Activated gamma-delta T cell treated with anti-CD3 and anti-CD28 coated beads, Interleukin-2, amount 50 U/mL, for 16 hours (primary cell): ENCODE results near the gene MZT2B.
"Not testable (repeated sequence)": the region's sequence is repeated elsewhere in the genome, so short reads cannot be mapped to it uniquely, and the experiment has no call there.

Source experiments
- DNase-seq: peaks from one replicate; pipeline ENCODE4 v3.0.0-alpha.2; 2020; ENCODE audit warnings: low read depth

Gene MZT2B

DNA sequence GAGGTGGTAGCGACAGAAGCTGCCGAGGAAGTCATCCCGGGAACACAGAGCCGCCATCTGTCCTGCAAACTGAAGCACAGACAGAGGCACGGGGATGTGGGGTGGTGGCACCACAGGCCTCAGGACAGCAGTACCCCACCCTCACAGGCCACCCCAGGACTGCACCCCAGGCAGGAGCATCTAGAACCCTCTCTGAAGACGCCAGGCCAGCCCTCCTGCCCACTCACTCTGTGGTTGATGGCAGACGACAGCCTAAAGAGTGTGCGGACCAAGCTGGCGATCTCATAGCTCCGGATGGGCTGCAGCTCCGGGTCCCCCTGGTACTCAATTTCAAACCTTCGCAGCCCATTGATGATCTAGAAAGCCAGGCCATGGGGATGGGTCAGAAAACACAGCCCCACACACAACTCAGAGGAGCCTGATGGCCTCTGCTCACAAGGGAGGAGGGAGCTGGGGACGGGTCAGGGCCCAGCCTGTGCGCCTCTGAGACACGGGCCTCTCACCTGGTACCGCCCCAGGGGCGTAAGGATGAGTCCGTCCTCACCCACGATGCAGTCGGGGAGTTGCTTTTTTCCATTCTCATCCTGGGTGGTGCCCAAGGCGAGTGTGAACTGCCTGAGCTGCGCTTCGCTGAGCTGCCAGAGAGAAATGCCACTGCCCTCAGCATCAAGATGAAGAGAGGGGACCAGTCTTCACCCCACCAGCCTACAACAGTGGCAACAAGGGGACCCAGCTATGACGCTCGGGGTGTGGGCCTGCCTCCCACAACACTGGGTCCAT is 29.1 kb upstream of the MZT2B start:
- no peak for DNase-seq

DNA sequence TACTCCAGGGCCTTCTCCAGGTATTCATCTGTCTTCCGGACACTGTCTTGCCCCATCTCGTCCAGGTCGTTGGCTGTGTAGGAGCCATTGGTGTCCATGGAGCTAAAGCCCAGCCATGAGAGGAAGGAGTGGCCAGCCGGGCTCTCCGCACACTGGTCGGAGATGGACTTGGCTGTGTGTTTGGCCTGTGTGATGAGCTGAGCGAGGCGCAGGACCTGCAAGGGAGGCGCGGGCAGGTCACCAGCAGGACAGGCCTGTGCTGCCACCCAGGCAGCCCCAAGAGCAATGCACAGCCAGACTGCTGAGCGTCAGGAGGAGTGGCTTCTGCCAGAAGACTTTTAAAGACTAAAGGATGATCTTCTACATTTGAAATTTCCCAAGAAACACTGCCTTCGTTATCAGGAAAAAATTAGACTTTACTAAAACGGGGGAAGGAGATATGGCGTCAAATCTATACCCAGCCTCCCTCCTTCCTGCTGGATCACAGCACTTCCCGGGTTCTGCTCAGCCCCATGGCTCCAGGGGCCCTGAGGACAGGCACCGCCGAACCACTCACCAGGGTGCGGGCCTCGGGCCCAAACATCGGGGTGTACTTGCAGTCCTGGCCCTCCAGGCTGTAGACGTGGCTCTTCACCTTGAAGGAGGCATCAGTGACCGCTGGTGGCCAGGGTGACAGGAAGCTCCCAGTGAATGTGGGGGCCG is 28.2 kb upstream of the MZT2B start:
- DNase-seq = not testable (repeated sequence)

DNA sequence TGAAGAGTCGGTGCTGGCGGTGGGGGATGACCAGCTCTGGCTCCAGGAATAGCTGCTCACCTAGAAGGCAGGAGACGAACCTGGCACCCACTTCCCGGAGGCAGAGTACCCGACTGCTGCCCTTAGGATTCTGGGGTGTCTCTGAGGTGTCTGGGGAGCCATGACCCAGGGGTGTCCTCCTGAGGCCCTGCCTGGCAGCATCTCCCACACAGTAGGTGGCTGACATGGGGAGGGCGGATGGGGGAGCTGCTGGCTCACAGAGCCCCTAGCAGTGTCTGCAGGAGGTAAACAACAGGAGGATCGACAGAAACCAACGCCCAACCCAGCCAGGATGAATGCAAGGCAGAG is 27.7 kb upstream of the MZT2B start:
- not testable (repeated sequence) for DNase-seq

DNA sequence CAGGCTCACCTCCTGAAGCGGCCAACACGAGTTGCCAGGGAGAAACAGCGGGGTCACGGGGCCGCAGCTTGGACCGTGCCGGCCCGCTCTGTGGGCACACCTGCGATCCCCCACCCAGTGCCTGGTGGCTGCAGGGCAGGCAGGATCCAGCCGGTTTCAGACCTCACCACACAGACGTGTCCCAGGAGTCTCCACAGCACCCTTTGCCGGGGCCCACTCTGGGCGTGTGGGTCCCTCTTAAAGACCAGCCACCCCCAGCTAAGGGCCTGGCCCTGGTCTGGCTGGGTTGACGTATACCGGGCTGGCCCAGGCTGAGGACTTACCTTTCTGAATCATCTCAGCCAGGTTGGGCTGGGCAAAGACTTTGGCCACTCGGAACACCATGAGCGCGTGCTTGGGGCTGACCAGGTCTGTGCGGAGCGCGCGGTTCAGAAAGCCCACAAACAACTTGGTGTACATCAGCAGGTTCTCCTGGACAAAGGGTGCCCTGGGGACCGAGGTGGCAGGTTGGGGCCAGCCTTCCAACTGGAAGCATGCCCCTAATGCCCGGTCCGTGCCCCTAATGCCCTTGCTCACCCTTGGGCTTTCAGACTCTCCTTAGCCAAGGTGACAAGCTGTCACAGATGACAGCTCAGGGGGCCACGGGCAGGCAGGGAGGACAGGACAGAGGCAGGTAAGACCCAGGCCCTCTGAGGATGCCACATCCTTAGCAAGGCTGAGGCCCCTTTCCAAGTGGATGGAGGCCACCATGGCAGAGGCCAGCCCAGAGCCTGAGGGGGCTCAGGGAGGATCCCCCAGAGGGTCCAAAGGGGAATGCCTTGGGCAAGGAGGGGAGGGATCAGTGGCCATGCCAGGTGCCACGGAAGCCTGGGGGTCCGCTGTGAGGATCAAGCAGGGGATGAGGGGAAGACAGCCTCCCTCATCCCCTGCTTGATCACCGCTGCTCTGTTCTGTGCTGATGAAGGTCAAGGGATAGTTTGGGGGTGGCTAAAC is 27.0 kb upstream of the MZT2B start:
- no peak for DNase-seq

DNA sequence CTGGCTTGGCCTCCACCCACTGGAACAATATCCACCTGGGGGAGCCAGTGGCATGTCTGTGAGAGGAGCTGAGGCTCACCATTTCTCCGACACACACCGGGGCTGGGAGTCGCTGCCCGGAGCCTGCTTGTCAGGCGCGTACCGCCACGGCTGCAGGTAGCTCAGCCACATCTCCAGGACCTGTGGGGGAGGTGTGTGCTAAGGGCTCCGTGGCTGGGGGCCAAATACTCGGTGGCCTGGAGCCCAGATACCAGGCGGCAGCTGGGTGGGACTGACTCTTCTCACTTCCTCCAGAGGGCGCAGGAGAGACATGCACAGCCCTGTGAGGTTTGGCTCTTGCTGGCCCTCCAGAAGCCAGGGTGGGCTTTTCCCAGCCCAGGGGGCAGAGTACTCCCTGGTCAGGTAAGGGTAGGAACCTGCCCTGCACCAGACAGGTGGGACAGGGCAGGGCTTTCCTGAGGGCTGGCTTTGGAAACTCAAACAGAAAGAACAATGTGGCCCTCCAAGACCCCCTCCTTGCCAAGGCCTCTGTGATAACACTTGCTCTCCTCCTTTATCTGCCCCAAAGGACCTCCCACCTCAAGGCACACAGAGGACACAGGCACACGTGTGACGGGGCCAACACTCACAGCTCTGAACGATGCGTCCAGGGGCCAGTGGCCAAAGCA is 26.0 kb upstream of the MZT2B start:
- not testable (repeated sequence) for DNase-seq

DNA sequence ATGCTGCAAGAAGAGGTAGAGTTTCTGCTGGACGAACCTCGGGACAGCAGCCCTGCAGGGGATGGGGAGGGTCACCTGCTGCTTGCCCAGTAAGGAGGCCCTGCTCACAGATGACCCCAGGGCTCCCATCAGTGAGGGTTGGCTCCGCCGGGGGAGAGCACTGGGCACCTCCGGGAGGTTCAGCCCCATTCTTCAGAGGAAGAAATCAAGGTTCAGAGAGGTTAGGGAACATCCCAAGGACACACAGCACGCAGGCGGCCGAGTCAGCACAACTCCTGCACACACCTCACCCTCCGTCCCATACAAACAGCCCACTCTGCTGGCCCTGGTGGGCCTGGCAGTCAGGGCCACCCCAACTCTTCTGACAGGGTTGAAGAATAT is 25.4 kb upstream of the MZT2B start:
- no peak for DNase-seq

DNA sequence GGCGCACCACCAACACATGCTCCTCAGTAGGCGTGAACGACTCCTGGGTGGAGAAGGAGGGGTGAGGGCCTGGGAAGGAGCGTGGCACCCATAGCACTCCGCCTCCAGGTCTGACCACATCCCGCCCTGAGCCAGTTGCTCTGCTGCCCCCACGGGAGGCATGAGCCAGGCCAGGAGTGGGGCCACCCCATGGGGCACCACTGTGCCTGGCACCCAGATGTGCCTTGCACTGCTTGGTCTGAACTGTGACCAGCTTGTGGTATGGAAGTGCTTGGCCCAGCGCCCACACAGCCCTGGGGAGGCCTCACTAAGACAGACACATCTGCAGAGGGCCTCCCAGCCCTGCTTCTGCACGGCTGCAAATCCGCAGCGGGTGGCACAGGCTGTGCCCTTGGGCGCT is 24.7 kb upstream of the MZT2B start:
- not testable (repeated sequence) for DNase-seq

DNA sequence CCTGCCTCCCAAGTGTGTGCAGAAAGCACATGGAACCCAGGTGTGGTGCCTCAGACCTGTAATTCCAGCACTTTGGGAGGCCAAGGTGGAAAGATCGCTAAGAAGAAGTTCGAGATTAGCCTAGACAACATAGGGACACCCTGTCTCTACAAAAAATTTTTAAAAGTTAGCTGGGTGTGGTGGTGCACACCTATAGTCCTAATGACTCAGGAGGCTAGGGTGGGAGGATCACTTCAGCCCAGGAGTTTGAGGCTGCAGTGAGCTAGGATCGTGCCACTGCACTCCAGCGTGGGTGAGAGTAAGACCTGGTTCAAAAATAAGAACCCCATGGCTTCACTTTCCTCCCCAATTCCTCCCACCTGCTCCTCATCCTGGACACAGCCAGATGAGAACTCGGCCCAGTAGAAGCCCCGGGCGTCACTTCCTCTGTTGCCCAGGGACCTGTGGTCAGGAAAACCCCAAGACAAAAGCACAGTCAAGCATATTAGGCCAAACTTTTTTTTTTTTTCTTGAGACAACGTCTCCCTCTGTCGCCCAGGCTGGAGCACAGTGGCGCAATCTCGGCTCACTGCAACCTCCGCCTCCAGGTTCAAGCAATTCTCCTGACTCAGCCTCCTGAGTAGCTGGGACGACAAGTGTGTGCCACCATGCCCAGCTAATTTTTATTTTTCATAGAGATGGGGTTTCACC is 24.1 kb upstream of the MZT2B start:
- not testable (repeated sequence) for DNase-seq

DNA sequence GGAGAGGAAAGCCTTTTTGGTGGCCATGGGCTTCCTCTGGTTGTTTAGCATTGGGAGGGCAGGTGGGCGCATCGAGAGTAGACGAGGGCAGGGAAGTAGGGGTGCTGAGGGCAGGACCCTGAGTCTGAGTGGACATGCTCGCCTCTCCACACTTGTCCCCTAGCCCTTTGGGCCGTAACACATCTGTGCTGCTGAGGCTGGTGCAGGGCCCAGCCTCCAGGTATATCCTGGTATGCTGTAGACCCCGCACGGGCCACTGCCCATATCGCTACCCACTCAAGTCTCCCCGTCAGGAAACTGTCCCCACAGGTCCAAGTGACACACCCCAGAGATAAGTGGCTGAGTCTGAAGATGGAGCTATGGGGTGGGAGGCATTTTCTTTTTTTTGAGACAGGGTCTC is 23.4 kb upstream of the MZT2B start:
- no peak for DNase-seq

DNA sequence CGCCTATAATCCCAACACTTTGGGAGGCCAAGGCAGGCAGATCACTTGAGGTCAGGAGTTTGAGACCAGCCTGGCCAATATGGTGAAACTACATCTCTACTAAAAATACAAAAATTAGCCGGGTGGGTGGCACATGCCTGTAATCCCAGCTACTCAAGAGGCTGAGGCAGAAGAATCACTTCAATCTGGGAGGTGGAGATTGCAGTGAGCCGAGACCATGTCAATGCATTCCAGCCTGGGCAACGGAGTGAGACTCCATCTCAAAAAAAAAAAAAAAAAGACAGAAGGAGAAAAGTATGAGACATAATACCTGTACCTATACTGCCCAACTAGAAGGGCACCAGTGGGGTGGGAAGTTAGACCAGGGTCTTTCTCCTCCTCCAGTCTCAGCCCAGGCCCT is 22.7 kb upstream of the MZT2B start:
- DNase-seq = not testable (repeated sequence)

DNA sequence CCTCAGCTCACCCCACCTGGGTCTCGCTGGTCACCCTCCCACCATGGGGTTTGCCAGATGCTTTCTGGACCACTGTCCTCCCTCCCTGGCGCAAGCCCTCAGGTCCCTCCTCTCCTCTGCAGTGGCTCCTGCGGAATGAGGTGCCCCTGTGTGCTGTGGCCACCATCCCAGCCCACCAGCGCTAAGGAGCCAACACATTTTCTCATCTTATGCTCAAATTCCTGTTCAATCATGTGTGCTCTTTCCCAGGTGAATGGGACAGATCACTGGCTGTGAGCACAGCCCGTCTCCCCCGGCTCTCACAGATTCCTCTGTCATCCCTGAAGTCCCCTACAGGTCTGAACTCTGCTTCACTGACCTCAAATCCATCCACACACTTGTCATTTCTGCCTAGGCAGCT is 21.9 kb upstream of the MZT2B start:
- DNase-seq = no peak

DNA sequence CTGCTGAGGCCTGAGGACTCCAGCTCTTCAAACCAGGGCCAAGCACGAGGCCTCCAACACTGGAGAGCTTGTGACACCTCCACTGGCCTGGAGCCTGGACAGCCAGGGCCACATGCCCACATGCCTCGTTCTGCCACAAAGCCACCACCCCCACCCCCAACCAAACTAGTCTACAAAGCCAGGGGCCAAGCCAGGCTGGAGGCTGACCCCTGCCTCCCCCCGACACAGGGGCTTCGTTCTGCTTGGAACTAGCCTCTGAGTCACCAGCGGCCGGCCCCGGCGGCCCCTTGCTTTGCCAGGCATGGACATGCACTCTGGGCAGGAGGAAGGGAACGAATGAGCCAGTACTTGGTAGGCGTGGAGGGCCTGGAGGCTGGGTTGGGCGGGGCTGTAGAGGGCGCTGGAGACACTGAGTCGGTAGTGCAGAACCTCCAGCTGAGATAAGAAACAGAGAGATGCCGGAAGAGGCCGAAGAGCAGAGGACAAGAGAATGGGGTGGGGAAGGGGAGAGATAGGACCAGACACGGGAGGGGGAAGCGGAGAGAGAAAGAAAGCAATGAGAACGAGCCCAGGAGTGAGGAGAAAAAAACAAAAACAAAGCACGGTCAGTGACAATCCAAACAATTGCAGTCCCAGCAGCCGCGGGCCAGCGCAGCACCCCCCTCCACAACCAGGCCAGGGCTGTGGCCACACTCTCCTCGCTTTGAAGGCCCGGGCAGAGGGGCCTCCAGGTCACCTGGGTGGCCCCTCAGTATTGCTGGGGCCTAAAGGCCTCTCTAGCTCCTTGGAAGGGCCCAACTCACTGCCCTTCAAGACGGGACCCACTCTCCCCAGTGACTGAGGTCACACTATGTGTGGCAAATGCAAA is 21.0 kb upstream of the MZT2B start:
- DNase-seq = not testable (repeated sequence)

DNA sequence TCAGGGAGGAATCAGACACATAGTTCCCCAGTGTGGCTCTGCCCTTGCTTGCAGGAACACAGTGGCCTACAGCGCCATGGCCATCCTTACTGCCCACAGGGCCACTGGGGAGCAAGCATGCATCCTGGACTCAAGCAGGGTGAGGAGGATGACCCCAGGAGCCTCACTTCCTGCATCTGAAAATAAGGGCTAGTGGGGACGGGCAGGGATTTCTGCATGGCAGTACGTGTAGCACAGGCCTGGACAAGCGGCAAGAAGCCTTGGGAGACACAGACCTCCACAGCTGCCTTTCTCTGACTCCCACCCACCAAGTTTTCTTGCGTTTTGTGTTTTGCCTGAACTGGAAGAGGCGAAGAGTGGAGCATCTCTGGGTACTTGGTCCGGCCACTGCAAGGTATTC is 19.6 kb upstream of the MZT2B start:
- DNase-seq = not testable (repeated sequence)

DNA sequence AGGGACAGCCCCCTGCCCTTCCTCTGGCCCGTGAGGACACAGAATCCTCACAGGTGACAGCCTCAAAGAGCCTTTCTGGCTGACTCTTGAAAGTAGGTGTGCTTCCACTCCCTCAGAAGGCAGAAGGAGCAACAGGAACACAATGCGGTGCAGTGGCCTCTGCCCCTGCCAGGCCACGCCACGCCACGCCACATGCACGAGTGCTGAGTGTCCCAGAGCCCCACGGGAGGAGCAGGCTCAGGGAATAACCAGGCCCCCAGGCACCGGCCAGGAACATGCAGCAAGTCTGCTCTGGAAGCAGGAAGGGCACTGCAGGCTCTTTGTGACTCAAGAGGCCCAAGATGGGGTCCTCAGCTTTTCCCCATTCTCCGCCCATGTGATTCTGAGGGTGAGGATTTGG is 19.1 kb upstream of the MZT2B start:
- DNase-seq = no peak

DNA sequence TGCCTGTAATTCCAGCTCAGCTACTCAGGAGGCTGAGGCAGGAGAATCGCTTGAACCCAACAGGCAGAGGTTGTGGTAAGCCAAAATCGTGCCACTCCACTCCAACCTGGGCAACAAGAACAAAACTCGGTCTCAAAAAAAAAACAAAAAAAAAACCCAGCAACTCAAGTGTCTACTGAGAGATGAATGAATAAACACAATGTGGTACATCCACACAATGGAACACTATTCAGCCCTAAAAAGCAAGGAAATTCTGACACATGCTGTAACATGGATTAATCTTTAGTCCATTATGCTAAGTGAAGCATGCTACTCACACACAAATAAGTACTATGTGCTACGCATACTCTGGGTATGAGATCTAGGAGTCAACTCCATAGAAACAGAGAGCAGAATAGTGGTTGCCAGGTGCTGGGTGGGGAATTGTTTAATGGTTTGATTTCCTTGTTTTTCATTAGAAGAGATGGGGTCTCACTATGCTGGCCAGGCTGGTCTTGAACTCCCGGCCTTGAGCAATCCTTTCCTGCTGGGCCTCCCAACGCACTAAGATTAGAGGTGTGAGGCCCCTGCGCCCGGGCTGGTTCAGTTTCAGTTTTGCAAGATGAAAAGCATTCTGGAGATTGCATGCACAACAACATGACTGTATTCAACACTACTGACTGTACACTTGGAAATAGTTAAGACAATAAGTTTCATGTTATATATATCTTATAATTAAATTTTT is 16.6 kb upstream of the MZT2B start:
- DNase-seq = no peak

DNA sequence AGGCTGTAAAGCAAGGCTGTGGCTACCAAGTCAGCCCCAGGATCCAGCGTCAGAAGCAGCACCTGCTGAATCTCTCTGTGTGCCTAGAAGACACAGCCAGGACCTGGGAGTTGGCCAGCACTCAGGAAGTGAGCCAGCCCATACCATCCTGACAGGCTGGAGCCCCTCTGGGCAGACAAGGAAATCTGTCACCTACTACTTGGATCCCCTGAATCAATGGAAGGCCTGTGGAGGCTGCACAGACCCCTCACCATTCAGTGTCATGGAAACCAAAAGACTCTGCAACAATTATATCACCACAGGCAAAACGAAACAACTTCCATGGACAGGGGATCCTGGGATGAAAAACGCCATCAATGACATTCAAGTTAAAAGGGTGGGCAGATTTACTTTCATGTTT is 15.5 kb upstream of the MZT2B start:
- not testable (repeated sequence) for DNase-seq

DNA sequence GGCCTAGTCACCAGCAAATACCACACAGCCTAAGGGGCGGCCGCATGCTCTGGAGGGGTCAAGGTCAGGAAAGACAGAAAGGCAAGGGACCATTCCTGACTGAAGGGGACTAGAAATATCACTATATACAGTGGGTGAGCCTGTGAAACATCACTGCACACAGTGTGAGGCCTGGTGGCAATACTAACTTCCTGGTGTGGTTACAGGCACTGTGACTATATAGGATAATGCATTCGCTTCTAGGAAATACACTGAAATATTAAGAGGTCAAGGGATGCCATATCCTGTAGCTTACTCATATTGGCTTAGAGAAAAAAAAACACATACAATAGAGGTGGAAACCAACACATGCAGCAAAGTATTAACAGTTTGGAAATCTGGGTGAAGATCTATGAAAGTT is 12.9 kb upstream of the MZT2B start:
- DNase-seq = not testable (repeated sequence)

DNA sequence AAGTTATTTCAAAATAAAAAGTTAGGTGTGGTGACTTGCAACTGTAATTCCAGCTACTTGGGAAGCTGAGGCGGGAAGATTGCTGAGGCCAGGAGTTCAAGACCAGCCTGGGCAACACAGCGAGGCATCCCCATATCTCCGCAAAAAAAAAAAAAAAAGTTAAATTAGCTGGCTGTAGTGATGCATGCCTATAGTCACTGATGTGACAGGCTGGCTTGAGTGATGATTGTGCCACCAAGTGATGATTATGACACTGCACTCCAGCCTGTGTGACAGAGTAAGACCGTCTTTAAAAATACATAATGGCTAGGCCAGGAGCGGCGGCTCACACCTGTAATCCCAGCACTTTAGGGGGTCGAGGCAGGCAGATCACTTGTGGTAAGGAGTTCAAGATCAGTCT is 12.2 kb upstream of the MZT2B start:
- no peak for DNase-seq

DNA sequence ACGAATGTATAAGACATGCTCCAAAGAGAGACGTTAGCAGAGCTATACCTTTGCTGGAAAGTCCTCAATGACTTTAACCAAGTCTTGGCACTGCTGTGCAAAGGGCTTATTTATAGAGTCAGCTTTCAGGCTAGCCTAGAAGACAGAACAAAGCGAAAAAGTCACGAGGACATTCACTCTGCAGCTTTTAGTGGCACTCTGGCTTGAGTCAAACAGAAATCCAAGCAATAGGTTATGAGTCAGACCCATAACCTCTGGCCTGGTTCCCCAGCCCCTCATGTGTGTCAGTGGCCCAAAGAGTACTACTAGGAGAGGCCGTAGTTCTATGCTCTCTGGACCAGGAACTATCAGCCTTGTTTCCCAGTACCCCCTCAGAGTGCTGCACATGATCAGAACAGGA is 7.2 kb upstream of the MZT2B start:
- not testable (repeated sequence) for DNase-seq
